HS-27A (cell line): ENCODE data around the gene DCLRE1C.
A peak's percentile ranks its signal among the peaks of the same experiment; 100 is the strongest.
"Not testable (repeated sequence)": the region's sequence is repeated elsewhere in the genome, so short reads cannot be mapped to it uniquely, and the experiment has no call there.

ENCODE experiments used
- DNase-seq: peaks from one replicate; pipeline ENCODE4 v3.0.0-alpha.2; 2012; ENCODE audit warnings: low read depth, missing footprints

The DCLRE1C gene

GRCh38 chr10:14880229-14880628 lies 73.7 kb downstream of the DCLRE1C start:
- no peak for DNase-seq

GRCh38 chr10:14879928-14880193 lies 74.0 kb downstream of the DCLRE1C start:
- no peak for DNase-seq

GRCh38 chr10:14879124-14879927 lies 74.6 kb downstream of the DCLRE1C start:
- DNase-seq: no peak

- DNase-seq: peak; percentile 48
These were observed 75.4 kb downstream of the DCLRE1C start, which contains the start of gene SUV39H2 for GRCh38 chr10:14878266-14879123. Gene SUV39H2 (plus strand): TSS chr10:14878866. CDS start chr10:14878889, 23 bp downstream.

- DNase-seq: no peak
These were observed 77.1 kb downstream of the DCLRE1C start for GRCh38 chr10:14876764-14877163.

GRCh38 chr10:14875941-14876340 lies 78.0 kb downstream of the DCLRE1C start:
- DNase-seq: no peak

GRCh38 chr10:14873090-14873760 lies 80.7 kb downstream of the DCLRE1C start:
- DNase-seq: peak; percentile 45

GRCh38 chr10:14864871-14865270 lies 89.0 kb downstream of the DCLRE1C start:
- DNase-seq: not testable (repeated sequence)

GRCh38 chr10:14864466-14864865 lies 89.4 kb downstream of the DCLRE1C start:
- not testable (repeated sequence) for DNase-seq

GRCh38 chr10:14860791-14861190 lies 93.1 kb downstream of the DCLRE1C start:
- no peak for DNase-seq

- no peak for DNase-seq
These were observed 94.1 kb downstream of the DCLRE1C start for GRCh38 chr10:14859775-14860174.

- DNase-seq: no peak
These were observed 94.9 kb downstream of the DCLRE1C start for GRCh38 chr10:14859043-14859442.

- DNase-seq: no peak
These were observed 95.4 kb downstream of the DCLRE1C start for GRCh38 chr10:14858338-14858960.

GRCh38 chr10:14855453-14855852 lies 98.4 kb downstream of the DCLRE1C start:
- DNase-seq: no peak

GRCh38 chr10:14852236-14852635 lies 101.7 kb downstream of the DCLRE1C start:
- DNase-seq: no peak
